Right lobe of liver (tissue), 4 donors: Measurements from ENCODE around the gene ELP5.

Experiments
- CTCF ChIP-seq, 4 donors: fragments of 200-600 bp in 3 of 4; fragments of 450-650 bp in 1 of 4; IDR thresholded peaks; one replicate each; pipeline versions ENCODE4 v1.5.1 to v1.8.0; 2016 to 2022; ENCODE audit warnings: antibody characterized with exemption in 4 of 4, mild to moderate bottlenecking in 2 of 4
- POLR2A ChIP-seq: fragments of 450-650 bp; IDR thresholded peaks from one replicate; pipeline ENCODE4 v1.6.1; 2017; ENCODE audit warnings: antibody characterized with exemption, mild to moderate bottlenecking
- donor health status: DM: no; HTN: no; CAD: no.
- donor health status: DM: no; HTN: no; CAD: no.
- donor health status: DM: no; HTN: yes; CAD: no.

- TF ChIP-seq CTCF (IDR thresholded peaks at IDR 0.05), result no peak
- no peak for TF ChIP-seq POLR2A
These were observed 14.1 kb upstream of the ELP5 start for GRCh38 chr17:7237761-7238419.
